ENCODE results near the gene COQ3. TPM values are rescaled to one million over a fixed set of nuclear protein-coding genes. Genes with fewer than 3 reads are reported as not detected.

Gene COQ3
- total RNA-seq, 1 experiment from 2014 or later: 14.4 TPM

DNA sequence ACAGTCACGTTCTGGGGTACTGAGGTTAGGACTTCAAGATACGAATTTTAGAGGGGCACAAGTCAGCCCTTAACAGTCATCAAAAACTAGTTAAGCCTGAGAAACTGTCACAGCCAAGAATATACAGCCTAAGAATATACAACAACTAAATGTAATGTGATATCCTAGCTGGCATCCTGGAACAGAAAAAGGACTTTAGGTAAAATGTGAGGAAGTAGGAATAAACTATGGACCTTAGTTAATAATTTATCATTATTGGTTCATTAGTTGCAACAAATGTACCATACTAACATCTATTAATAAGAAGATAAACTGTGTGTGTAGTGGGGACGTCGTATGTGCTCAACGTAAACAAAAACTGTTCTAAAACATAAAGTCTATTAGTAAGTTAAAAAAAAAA lies 30.0 kb upstream of the COQ3 start:
- peaks cover 55% of the 10 kb centered on the region for H4K20me1 ChIP-seq (ENCODE audit: insufficient read depth)
- H3K9me2 ChIP-seq (ENCODE audit: insufficient read depth): no peaks in the 10 kb centered on the region
- H3K79me2 ChIP-seq (ENCODE audit: low read depth): peaks cover 83% of the 10 kb centered on the region
- H3K27ac ChIP-seq: 0 out of 2 replicates have a peak overlapping the region, but pooled peaks have one; percentile 94
- H3K4me1 ChIP-seq (replicated peaks; ENCODE audit: insufficient read depth): peaks cover 31% of the 10 kb centered on the region
- no peaks in the 10 kb centered on the region for H3K9me3 ChIP-seq (ENCODE audit: insufficient read depth, low read depth)
- intact Hi-C loops (cut with micrococcal nuclease; ENCODE audit: unreplicated experiment): loop anchor here (2.0 kb wide), 2 partner anchors 89 to 91 kb away; partner anchors contain the start of gene USP45
- peaks cover 8% of the 10 kb centered on the region; the same call in 1 of the 2 replicates for H3K36me3 ChIP-seq (ENCODE audit: low read depth)
- CTCF ChIA-PET: interaction anchor here (1.0 kb wide), 1 partner anchor 89 kb away, joined by 5 read pairs; no protein-coding TSS in a partner anchor
- BruUV-seq (replicated peaks): no TSS peak
- H3K4me2 ChIP-seq: peak overlapping the region; percentile 87
- H3K4me3 ChIP-seq: peak overlapping the region; percentile 88
- H2AFZ ChIP-seq: no peak overlapping the region
- POLR2A ChIA-PET (ENCODE audit: unreplicated experiment): interaction anchor here (0.6 to 1.0 kb wide), 4 partner anchors 9 to 919 kb away, joined by 3 to 47 read pairs (median 5); partner anchors contain the start of gene COQ3
- no peak for DNase-seq
- H3F3A ChIP-seq (ENCODE audit: insufficient read depth, low read depth): peaks cover 23% of the 10 kb centered on the region
- no peaks in the 10 kb centered on the region for H3K27me3 ChIP-seq (ENCODE audit: insufficient read depth, low read depth)
- no peak for TF ChIP-seq EZH2 (IDR thresholded peaks at IDR 0.05; ENCODE audit: low read depth)
- TF ChIP-seq, protein P1, sequence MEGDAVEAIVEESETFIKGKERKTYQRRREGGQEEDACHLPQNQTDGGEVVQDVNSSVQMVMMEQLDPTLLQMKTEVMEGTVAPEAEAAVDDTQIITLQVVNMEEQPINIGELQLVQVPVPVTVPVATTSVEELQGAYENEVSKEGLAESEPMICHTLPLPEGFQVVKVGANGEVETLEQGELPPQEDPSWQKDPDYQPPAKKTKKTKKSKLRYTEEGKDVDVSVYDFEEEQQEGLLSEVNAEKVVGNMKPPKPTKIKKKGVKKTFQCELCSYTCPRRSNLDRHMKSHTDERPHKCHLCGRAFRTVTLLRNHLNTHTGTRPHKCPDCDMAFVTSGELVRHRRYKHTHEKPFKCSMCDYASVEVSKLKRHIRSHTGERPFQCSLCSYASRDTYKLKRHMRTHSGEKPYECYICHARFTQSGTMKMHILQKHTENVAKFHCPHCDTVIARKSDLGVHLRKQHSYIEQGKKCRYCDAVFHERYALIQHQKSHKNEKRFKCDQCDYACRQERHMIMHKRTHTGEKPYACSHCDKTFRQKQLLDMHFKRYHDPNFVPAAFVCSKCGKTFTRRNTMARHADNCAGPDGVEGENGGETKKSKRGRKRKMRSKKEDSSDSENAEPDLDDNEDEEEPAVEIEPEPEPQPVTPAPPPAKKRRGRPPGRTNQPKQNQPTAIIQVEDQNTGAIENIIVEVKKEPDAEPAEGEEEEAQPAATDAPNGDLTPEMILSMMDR (conservative IDR thresholded peaks at IDR 0.05): no peak

DNA sequence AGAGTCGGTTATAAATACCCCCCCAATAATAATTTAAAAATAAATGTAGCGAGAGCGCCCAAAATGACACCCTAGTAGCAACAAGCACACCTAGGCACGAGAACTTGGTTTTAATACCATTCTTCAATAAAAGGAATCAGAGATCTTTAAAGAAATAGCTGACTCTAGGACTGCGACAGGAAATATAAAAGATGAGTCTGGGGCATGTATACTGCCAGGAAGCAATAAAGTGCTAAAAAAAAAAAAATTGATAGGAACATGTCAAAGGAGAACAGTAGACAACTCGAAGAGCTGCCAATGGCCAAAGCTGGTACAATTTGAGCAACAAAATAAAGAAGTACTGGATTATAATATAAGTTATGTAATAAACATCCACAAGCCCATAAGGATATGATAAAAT lies 28.9 kb upstream of the COQ3 start:
- peaks cover 65% of the 10 kb centered on the region for H4K20me1 ChIP-seq (ENCODE audit: insufficient read depth)
- no peak overlapping the region for H2AFZ ChIP-seq
- peaks cover 8% of the 10 kb centered on the region; the same call in 1 of the 2 replicates for H3K36me3 ChIP-seq (ENCODE audit: low read depth)
- H3K4me2 ChIP-seq: peak overlapping the region; percentile 87
- no peak for DNase-seq
- H3K79me2 ChIP-seq (ENCODE audit: low read depth): peaks cover 88% of the 10 kb centered on the region
- CTCF ChIA-PET: no interaction called here
- no peaks in the 10 kb centered on the region for H3K27me3 ChIP-seq (ENCODE audit: insufficient read depth, low read depth)
- H3F3A ChIP-seq (ENCODE audit: insufficient read depth, low read depth): peaks cover 23% of the 10 kb centered on the region
- POLR2A ChIA-PET (ENCODE audit: unreplicated experiment): no interaction called here
- no TSS peak for BruUV-seq (replicated peaks)
- TF ChIP-seq, protein P1 (conservative IDR thresholded peaks at IDR 0.05): no peak
- TF ChIP-seq EZH2 (IDR thresholded peaks at IDR 0.05; ENCODE audit: low read depth): no peak
- peaks cover 31% of the 10 kb centered on the region for H3K4me1 ChIP-seq (replicated peaks; ENCODE audit: insufficient read depth)
- intact Hi-C loops (cut with micrococcal nuclease; ENCODE audit: unreplicated experiment): no loop called here
- no peaks in the 10 kb centered on the region for H3K9me3 ChIP-seq (ENCODE audit: insufficient read depth, low read depth)
- no peak overlapping the region for H3K4me3 ChIP-seq
- no peaks in the 10 kb centered on the region for H3K9me2 ChIP-seq (ENCODE audit: insufficient read depth)
- H3K27ac ChIP-seq: no peak overlapping the region

DNA sequence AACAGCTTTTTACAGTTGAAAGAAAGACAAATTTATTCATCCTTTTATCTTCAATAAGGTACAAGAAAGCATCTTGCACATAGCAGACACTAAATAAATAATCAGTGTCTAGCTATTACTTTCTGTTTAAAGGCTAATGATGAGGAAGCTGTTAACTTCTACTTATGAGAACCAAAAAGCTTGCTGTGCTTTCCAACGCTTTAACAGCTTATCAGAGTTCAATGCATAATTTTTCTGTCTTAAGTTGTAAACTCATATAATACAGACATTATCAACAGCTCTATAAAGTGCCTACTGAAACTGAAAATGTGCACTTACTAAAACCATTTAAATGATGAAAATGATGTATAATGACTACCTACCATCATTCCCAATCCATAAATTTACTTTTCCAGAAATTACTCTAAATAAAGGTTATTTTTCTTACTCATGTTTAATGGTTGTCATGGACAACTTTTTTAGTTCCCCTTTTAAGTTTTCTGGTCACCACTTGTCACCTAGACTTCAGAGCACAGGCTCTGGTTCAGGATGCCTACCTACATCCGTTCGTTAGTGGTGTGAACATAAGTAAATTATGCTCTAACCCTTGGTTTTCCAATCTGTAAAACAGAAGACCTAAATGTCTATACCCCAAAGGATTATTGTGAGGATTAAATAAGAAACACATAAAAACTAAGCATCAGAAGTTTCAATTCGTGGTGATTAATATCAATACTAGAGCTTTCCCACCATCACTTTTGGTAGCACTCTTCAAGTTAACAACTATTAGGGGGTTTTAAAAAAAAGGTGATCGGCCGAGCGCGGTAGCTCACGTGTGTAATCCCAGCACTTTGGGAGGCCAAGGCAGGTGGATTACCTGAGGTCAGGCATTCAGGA lies 23.1 kb upstream of the COQ3 start:
- no peak for DNase-seq
- H3K79me2 ChIP-seq (ENCODE audit: low read depth): peaks cover 98% of the 10 kb centered on the region
- no TSS peak for BruUV-seq (replicated peaks)
- no peaks in the 10 kb centered on the region for H3K9me2 ChIP-seq (ENCODE audit: insufficient read depth)
- POLR2A ChIA-PET (ENCODE audit: unreplicated experiment): no interaction called here
- no peaks in the 10 kb centered on the region for H3F3A ChIP-seq (ENCODE audit: insufficient read depth, low read depth)
- no peak overlapping the region for H3K27ac ChIP-seq
- H4K20me1 ChIP-seq (ENCODE audit: insufficient read depth): peaks cover 94% of the 10 kb centered on the region
- H3K27me3 ChIP-seq (ENCODE audit: insufficient read depth, low read depth): no peaks in the 10 kb centered on the region
- H3K36me3 ChIP-seq (ENCODE audit: low read depth): peaks cover 20% of the 10 kb centered on the region; the same call in 1 of the 2 replicates
- intact Hi-C loops (cut with micrococcal nuclease; ENCODE audit: unreplicated experiment): no loop called here
- H3K4me1 ChIP-seq (replicated peaks; ENCODE audit: insufficient read depth): no peaks in the 10 kb centered on the region
- TF ChIP-seq, protein P1 (conservative IDR thresholded peaks at IDR 0.05): no peak
- TF ChIP-seq EZH2 (IDR thresholded peaks at IDR 0.05; ENCODE audit: low read depth): no peak
- no peak overlapping the region for H3K4me3 ChIP-seq
- no peak overlapping the region for H2AFZ ChIP-seq
- H3K4me2 ChIP-seq: no peak overlapping the region
- H3K9me3 ChIP-seq (ENCODE audit: insufficient read depth, low read depth): no peaks in the 10 kb centered on the region
- CTCF ChIA-PET: no interaction called here

All from PC-9 (cell line).